Ishikawa (cell line): Measurements from ENCODE around the gene DTWD1.

Experiments used
- CEBPB ChIP-seq: IDR thresholded peaks from 2 replicates; pipeline ENCODE4 v1.6.1; 2012
- CREB1 ChIP-seq: IDR thresholded peaks from 2 replicates; pipeline ENCODE4 v1.6.1; 2012; ENCODE audit warnings: low read depth
- EGR1 ChIP-seq: IDR thresholded peaks from 2 replicates; pipeline ENCODE4 v1.6.1; 2012
- EP300 ChIP-seq: IDR thresholded peaks from 2 replicates; pipeline ENCODE4 v1.6.1; 2012; ENCODE audit warnings: borderline replicate concordance
- FOXM1 ChIP-seq: IDR thresholded peaks from 2 replicates; pipeline ENCODE4 v1.6.1; 2012; ENCODE audit warnings: low read depth, borderline replicate concordance
- NFIC ChIP-seq: IDR thresholded peaks from 2 replicates; pipeline ENCODE4 v1.6.1; 2012
- RAD21 ChIP-seq: IDR thresholded peaks from 2 replicates; pipeline ENCODE4 v1.6.1; 2012; ENCODE audit warnings: low read depth
- TAF1 ChIP-seq: IDR thresholded peaks from 2 replicates; pipeline ENCODE4 v1.6.1; 2012; ENCODE audit warnings: low read depth, mild to moderate bottlenecking
- TCF12 ChIP-seq: IDR thresholded peaks from 2 replicates; pipeline ENCODE4 v1.6.1; 2012; ENCODE audit warnings: low read depth
- TEAD4 ChIP-seq: IDR thresholded peaks from 2 replicates; pipeline ENCODE4 v1.6.1; 2012
- USF1 ChIP-seq: IDR thresholded peaks from 2 replicates; pipeline ENCODE4 v1.6.1; 2012
- YY1 ChIP-seq: IDR thresholded peaks from 2 replicates; pipeline ENCODE4 v1.6.1; 2012; ENCODE audit warnings: low read depth
- ZBTB7A ChIP-seq: IDR thresholded peaks from 2 replicates; pipeline ENCODE4 v1.6.1; 2012; ENCODE audit warnings: low read depth
- TF ChIP-seq, protein P1 (sequence below): IDR thresholded peaks from 2 replicates; pipeline ENCODE4 v1.6.1; 2012; ENCODE audit warnings: low read depth, mild to moderate bottlenecking
- TF ChIP-seq, protein P2 (sequence below): IDR thresholded peaks from 2 replicates; pipeline ENCODE4 v1.6.1; 2012

Gene DTWD1

DNA sequence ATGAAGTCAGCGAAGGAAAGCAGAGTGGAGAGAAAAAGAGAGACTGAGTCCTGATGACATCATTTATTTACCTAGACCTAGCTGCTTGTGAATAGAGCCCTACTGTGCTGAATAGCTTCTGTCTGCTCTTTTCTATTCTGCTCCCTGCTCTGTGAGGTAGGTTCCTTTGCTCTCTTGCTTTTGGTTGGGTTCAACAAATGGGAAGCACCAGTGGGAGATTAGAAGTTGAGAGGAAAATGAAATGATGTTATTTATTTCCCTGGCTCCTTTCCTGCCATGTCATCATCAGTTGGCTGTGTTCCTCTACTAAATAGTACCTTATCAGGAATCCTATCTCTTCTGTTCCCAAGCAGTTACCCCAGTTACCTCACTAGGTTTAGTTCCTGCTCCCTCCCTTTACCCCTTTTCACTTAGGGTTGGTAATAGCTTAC lies 23.5 kb downstream of the DTWD1 start:
- no peak for TF ChIP-seq ZBTB7A
- no peak for TF ChIP-seq RAD21
- TF ChIP-seq NFIC, result no peak
- TF ChIP-seq TAF1, result no peak
- no peak for TF ChIP-seq EGR1
- no peak for TF ChIP-seq CEBPB
- TF ChIP-seq YY1, result no peak
- TF ChIP-seq, protein P1, sequence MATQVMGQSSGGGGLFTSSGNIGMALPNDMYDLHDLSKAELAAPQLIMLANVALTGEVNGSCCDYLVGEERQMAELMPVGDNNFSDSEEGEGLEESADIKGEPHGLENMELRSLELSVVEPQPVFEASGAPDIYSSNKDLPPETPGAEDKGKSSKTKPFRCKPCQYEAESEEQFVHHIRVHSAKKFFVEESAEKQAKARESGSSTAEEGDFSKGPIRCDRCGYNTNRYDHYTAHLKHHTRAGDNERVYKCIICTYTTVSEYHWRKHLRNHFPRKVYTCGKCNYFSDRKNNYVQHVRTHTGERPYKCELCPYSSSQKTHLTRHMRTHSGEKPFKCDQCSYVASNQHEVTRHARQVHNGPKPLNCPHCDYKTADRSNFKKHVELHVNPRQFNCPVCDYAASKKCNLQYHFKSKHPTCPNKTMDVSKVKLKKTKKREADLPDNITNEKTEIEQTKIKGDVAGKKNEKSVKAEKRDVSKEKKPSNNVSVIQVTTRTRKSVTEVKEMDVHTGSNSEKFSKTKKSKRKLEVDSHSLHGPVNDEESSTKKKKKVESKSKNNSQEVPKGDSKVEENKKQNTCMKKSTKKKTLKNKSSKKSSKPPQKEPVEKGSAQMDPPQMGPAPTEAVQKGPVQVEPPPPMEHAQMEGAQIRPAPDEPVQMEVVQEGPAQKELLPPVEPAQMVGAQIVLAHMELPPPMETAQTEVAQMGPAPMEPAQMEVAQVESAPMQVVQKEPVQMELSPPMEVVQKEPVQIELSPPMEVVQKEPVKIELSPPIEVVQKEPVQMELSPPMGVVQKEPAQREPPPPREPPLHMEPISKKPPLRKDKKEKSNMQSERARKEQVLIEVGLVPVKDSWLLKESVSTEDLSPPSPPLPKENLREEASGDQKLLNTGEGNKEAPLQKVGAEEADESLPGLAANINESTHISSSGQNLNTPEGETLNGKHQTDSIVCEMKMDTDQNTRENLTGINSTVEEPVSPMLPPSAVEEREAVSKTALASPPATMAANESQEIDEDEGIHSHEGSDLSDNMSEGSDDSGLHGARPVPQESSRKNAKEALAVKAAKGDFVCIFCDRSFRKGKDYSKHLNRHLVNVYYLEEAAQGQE, result no peak
- no peak for TF ChIP-seq USF1
- TF ChIP-seq CREB1, result no peak
- no peak for TF ChIP-seq FOXM1
- TF ChIP-seq EP300, result no peak
- no peak for TF ChIP-seq TEAD4

GRCh38 chr15:49645277-49645676 lies 24.4 kb downstream of the DTWD1 start:
- TF ChIP-seq CREB1 (no peak), TAF1 (no peak), NFIC (no peak), CEBPB (no peak), RAD21 (no peak), TEAD4 (no peak), EP300 (no peak), YY1 (no peak), EGR1 (no peak), FOXM1 (no peak), TCF12 (no peak), USF1 (no peak), ZBTB7A (no peak)
- TF ChIP-seq, protein P1, result no peak
- TF ChIP-seq, protein P2, sequence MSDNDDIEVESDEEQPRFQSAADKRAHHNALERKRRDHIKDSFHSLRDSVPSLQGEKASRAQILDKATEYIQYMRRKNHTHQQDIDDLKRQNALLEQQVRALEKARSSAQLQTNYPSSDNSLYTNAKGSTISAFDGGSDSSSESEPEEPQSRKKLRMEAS, result no peak

GRCh38 chr15:49645941-49646340 lies 25.1 kb downstream of the DTWD1 start:
- TF ChIP-seq NFIC (peak; percentile 65), TAF1 (no peak)

GRCh38 chr15:49646891-49647290 lies 26.0 kb downstream of the DTWD1 start:
- no peak for TF ChIP-seq FOXM1
- TF ChIP-seq RAD21, result no peak
- no peak for TF ChIP-seq TAF1
- TF ChIP-seq, protein P2, result no peak
- no peak for TF ChIP-seq EGR1

DNA sequence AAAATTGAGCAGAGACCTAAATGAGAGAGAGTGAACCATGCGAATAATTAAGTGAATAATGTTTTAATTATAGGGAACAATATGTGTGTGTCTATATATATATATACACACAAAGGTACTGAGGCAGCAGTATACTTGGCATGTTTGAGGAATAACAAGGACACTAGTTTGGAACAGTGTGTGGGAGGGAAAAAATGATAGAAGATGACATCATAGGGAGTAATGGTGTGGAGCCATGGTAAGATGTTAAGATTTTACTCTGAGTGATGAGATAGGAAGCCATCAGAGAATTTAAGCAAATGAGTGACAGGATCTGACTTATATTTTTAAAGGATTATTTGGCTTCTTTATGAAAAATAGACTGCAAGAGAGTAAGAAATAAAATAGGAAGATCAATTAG lies 29.1 kb downstream of the DTWD1 start:
- TF ChIP-seq, protein P2, result no peak

- TF ChIP-seq TAF1 (no peak), ZBTB7A (no peak), TEAD4 (no peak), RAD21 (no peak), CEBPB (no peak), CREB1 (no peak), NFIC (no peak), EGR1 (no peak), TCF12 (no peak), FOXM1 (no peak), USF1 (no peak), EP300 (no peak), YY1 (no peak)
- TF ChIP-seq, protein P1, result no peak
- TF ChIP-seq, protein P2, result no peak
Measured at GRCh38 chr15:49650676-49651075, 29.8 kb downstream of the DTWD1 start.
